DND-41 (cell line): ENCODE data around the gene NEK4.

Experiments
- CTCF ChIP-seq: IDR thresholded peaks from 2 replicates; pipeline ENCODE4 v1.5.1; 2012; ENCODE audit warnings: borderline replicate concordance, low read length, moderate library complexity, mild to moderate bottlenecking; ENCODE audit not compliant: poor library complexity, severe bottlenecking; ENCODE audit errors: extremely low read depth
- EZH2 ChIP-seq: IDR thresholded peaks from 3 replicates; pipeline ENCODE4 v1.6.1; 2012; ENCODE audit warnings: borderline replicate concordance, low read depth, mild to moderate bottlenecking, moderate library complexity, low read length, inconsistent platforms; ENCODE audit not compliant: severe bottlenecking

DNA sequence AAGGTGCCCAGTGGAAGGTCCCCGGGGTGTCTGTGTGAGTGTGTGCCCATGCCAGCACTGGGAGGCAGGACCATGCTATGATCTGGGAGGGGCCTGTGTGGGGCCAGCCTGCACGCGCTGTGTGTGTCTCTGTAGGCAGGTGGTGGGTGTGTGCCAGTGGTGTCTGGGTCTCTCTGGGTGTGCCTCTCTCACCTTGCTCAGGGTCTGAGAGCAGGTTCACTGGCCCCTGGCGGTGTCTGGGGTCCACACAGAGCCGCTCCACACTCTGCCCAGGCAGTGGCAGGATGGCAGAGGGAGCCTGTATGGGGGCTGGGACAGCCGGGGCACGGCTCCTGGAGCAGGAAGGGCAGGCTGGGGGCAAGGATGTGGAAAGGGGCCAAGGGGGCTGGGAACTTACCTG is 47.1 kb upstream of the NEK4 start:
- TF ChIP-seq CTCF: no peak
- TF ChIP-seq EZH2: no peak
